Lower leg skin (tissue), 3 donors: Measurements from ENCODE around the gene TNS2.

Experiments used
- POLR2A ChIP-seq, 2 donors: fragments of 450-650 bp; IDR thresholded peaks; one replicate each; pipeline ENCODE4 v1.6.1; 2016 to 2017; ENCODE audit warnings: antibody characterized with exemption in 2 of 2, mild to moderate bottlenecking in 1 of 2, moderate library complexity in 1 of 2
- TF ChIP-seq, protein P1 (sequence below), 3 donors: fragments of 450-650 bp; IDR thresholded peaks; one replicate each; pipeline ENCODE4 v1.5.1; 2016; ENCODE audit warnings: antibody characterized with exemption in 3 of 3, mild to moderate bottlenecking in 3 of 3, moderate library complexity in 2 of 3

DNA sequence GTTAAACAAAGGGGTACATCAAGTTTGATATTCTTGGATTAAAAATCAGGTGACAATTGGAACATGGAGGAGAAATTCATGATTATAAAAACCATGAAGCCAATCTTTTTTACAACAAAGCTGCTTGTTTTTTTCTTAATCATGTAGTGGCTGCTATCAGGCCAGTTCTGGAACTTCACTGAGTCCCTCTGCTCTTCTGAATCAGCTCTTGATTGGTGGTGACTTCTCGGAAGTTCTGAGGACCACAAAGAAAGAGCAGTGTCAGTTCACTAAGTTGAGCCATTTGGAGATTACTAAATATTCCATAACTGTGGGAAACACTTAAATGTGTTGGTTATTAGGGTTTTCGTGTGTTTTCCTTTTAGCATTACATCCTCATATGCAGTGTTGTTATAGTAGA lies 35.2 kb upstream of the TNS2 start:
- TF ChIP-seq, protein P1, sequence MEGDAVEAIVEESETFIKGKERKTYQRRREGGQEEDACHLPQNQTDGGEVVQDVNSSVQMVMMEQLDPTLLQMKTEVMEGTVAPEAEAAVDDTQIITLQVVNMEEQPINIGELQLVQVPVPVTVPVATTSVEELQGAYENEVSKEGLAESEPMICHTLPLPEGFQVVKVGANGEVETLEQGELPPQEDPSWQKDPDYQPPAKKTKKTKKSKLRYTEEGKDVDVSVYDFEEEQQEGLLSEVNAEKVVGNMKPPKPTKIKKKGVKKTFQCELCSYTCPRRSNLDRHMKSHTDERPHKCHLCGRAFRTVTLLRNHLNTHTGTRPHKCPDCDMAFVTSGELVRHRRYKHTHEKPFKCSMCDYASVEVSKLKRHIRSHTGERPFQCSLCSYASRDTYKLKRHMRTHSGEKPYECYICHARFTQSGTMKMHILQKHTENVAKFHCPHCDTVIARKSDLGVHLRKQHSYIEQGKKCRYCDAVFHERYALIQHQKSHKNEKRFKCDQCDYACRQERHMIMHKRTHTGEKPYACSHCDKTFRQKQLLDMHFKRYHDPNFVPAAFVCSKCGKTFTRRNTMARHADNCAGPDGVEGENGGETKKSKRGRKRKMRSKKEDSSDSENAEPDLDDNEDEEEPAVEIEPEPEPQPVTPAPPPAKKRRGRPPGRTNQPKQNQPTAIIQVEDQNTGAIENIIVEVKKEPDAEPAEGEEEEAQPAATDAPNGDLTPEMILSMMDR (IDR thresholded peaks at IDR 0.05): no peak
- TF ChIP-seq POLR2A (IDR thresholded peaks at IDR 0.05): no peak
